Activated naive CD8-positive, alpha-beta T cell treated with anti-CD3 and anti-CD28 coated beads for 36 hours (primary cell): ENCODE results near the gene CCNG2. TPM values are rescaled to one million over a fixed set of nuclear protein-coding genes. Genes with fewer than 3 reads are reported as not detected.

ENCODE experiments used
- DNase-seq: peaks from one replicate; pipeline ENCODE4 v3.0.0; 2021
- H3K27ac Mint-ChIP-seq: one replicate; pipeline ENCODE4 v1.8.0; 2022; ENCODE audit warnings: mild to moderate bottlenecking, moderate library complexity, mixed read lengths
- H3K27me3 Mint-ChIP-seq: one replicate; pipeline ENCODE4 v1.8.0; 2022; ENCODE audit warnings: mild to moderate bottlenecking, mixed read lengths
- H3K36me3 Mint-ChIP-seq: one replicate; pipeline ENCODE4 v1.8.0; 2021; ENCODE audit warnings: mild to moderate bottlenecking, mixed read lengths
- H3K4me1 Mint-ChIP-seq: one replicate; pipeline ENCODE4 v1.8.0; 2021; ENCODE audit warnings: mixed read lengths
- H3K4me3 Mint-ChIP-seq: one replicate; pipeline ENCODE4 v1.8.0; 2022; ENCODE audit warnings: mild to moderate bottlenecking, moderate library complexity, mixed read lengths
- H3K9me3 Mint-ChIP-seq: one replicate; pipeline ENCODE4 v1.8.0; 2022; ENCODE audit warnings: mixed read lengths
- total RNA-seq, 2 experiments: library from RNA; stranded (reverse); gene quantifications; one replicate each; pipeline ENCODE4 v1.2.3, GENCODE V29; 2021

The CCNG2 gene
- total RNA-seq, 2 experiments from 2014 or later: 17.4 to 18.7 TPM

DNA sequence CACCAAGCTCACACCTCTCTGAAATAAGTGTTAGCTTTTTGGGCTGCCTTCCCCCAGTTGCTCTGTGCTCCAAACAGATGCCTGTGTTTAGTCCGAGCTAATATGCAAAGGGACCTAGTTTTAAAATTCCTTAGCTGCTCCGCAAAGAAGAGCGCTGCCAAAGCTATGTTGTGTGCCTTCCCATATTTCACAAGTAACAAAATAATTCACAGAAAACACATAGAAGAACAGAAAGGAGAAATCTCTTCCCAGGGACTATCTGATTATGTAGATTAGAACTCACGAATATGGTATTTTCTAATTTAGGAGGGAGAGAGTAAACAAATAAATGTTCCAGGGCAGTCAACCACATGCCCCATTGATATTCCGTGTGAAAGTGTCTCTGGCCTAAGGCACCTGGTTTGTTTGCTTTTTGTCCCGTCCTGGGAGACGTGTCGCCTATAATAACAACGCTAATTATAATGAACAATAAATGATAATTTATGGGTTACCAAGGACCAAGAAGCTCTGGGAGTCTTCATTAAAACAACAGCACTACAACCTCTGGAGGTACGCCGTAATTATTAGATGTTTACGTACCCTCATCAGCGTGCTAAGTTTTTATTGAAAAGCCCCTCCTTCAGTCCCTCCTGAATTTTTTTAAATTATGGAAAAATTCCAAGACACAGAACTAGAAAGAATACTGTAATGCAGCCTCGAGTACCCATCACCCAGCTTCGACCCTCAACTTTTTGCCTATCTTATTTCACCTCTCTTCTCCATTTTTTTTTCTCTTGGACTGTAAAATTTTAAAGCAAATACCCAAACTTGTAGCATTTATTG lies 1.2 kb upstream of the CCNG2 start:
- Mint-ChIP-seq H3K36me3 (peaks cover 3% of the 10 kb centered on the region), H3K4me1 (peaks cover 23% of the 10 kb centered on the region), H3K27ac (peak overlapping the region; percentile 97), H3K27me3 (no peaks in the 10 kb centered on the region), H3K4me3 (peak overlapping the region; percentile 98), H3K9me3 (no peaks in the 10 kb centered on the region)
- DNase-seq: no peak

DNA sequence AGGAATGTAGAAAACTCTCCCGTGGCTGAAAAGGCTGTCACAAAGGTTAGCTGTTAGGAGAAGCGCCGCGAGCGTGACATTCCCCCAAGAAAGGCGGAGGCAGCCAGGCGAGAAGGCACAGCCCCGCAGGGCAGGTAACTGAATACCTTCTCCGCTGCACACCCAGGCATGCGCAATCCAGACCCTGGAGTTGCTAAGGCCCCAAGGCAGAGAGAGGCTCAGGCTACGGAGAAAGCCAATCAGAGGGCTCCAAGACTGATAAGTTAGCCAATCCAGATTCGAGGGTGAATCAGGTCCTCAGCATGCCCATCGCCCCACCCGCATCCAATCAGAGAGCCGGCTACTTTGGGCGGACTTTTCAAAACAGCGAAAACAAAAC lies 485 bp upstream of the CCNG2 start:
- DNase-seq: peak; percentile 91
- Mint-ChIP-seq H3K4me3 (peak overlapping the region; percentile 98), H3K27me3 (no peaks in the 10 kb centered on the region), H3K4me1 (peaks cover 23% of the 10 kb centered on the region), H3K27ac (peak overlapping the region; percentile 97), H3K36me3 (peaks cover 3% of the 10 kb centered on the region), H3K9me3 (no peaks in the 10 kb centered on the region)

DNA sequence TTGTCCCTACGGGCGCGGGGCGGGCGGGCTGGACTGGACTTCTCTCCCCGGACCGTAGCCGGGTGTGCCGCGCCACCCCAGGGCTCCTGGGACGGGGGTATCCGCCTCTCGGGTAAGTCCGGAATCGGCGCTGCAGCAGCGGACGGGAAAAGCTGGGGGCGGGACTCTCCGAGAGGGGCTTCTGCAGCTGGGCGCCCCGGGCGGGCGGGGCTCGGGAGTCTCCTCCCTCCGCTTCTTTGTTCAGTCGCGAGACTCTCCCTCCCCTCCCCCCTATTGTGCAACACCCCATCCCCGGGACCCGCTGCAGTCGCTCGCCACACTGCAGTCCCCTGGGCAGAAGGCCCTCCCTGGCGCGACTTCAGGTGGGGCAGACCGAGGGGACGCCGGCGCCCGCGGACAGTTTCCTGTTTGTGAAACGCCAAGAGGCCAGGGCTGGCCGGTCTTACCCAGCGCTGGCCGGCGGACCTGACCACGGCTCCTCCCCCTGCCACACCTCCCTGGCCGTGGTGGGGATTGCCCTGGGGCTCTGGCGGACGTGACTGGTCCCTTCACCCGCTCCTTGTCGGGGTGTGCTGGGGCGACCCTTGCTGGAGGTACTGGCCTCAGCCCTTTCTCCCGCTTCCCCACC lies 966 bp downstream of the CCNG2 start:
- Mint-ChIP-seq H3K27me3 (no peaks in the 10 kb centered on the region), H3K4me1 (peaks cover 24% of the 10 kb centered on the region), H3K4me3 (peak overlapping the region; percentile 98)

DNA sequence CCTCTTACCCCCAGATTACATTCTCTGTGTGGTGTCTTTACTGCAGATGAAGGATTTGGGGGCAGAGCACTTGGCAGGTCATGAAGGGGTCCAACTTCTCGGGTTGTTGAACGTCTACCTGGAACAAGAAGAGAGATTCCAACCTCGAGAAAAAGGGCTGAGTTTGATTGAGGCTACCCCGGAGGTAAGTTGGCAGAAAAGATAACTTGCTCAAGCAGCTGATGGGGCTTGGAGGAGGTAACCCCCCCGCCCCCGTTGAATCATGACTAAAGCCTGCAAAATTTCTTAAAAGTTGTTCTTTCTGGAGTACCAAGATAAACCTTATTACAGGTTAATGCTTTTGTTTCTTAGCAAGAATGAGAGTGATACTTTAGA lies 1.5 kb downstream of the CCNG2 start:
- peak overlapping the region; percentile 98 for H3K4me3 Mint-ChIP-seq
- peaks cover 13% of the 10 kb centered on the region for H3K36me3 Mint-ChIP-seq
- no peak overlapping the region for H3K27ac Mint-ChIP-seq
- no peak for DNase-seq
- peaks cover 27% of the 10 kb centered on the region for H3K4me1 Mint-ChIP-seq
- no peaks in the 10 kb centered on the region for H3K9me3 Mint-ChIP-seq
- no peaks in the 10 kb centered on the region for H3K27me3 Mint-ChIP-seq

More for the DNA sequence above, 966 bp downstream of the CCNG2 start:
- H3K36me3 Mint-ChIP-seq: peaks cover 10% of the 10 kb centered on the region
- no peaks in the 10 kb centered on the region for H3K9me3 Mint-ChIP-seq
- H3K27ac Mint-ChIP-seq: no peak overlapping the region
- DNase-seq: peak; percentile 81

DNA sequence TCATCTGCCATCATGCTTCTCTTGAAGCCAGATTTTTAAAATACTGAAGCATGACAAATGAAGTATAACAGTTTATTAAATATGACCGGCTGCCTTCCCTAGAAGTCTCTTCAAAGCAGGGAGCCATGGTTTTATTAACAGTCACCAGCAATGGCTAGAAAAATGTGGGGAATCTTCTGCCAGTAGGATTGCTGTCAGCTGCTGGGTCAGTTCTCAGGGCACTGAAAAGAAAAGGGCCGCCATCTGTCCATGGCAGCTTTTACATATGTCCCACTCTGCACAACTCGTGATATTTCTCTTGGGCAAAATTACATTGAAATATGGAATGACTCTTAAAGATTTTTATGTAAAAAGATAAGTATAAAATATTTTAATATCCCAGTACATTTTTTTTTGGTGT lies 2.8 kb downstream of the CCNG2 start:
- Mint-ChIP-seq H3K9me3 (no peaks in the 10 kb centered on the region), H3K4me1 (peaks cover 26% of the 10 kb centered on the region), H3K27me3 (no peaks in the 10 kb centered on the region), H3K4me3 (no peak overlapping the region), H3K27ac (no peak overlapping the region), H3K36me3 (peaks cover 13% of the 10 kb centered on the region)
- no peak for DNase-seq

DNA sequence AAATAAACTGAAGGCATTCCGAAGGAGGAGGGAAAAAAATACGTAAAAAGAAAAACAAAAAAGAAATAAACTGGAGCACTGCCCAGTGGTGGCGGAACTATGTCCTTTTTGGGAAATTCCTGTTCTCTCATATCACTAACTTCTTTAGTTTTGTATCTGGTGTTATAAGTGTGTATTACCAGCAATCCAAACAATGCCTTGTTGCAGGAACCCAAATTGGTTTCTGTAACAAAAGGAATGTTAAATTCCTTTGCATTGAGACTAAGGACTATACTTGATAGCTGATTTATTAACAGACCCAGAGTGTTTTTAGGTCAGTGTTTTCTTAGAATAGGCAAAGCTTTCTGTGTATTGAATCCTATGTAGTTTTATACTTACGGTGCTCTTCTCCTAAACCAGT lies 6.6 kb downstream of the CCNG2 start:
- H3K36me3 Mint-ChIP-seq: peaks cover 15% of the 10 kb centered on the region
- H3K4me3 Mint-ChIP-seq: no peak overlapping the region
- DNase-seq: no peak
- no peak overlapping the region for H3K27ac Mint-ChIP-seq
- H3K4me1 Mint-ChIP-seq: peaks cover 11% of the 10 kb centered on the region
- no peaks in the 10 kb centered on the region for H3K9me3 Mint-ChIP-seq
- H3K27me3 Mint-ChIP-seq: no peaks in the 10 kb centered on the region

DNA sequence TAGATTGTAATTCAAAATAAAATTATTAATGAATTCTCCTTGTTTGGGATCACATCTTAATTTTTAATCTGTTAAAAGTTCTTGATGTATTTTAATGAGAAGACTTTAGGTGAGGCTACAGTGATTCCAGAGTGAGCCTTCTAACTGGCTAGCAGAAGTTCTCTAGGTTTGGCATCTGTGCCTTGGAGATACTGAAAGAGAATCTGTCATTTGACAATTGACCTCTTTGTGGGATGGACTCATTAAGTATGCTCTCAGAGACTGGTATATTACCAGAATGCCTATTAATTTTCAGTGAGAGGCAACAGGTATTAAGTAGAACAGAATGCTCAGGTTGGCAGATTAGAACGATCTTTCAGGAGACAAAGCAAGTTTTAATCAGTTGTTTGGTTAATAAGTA lies 10.2 kb downstream of the CCNG2 start:
- Mint-ChIP-seq H3K4me1 (peaks cover 9% of the 10 kb centered on the region), H3K4me3 (no peak overlapping the region), H3K27ac (no peak overlapping the region), H3K27me3 (no peaks in the 10 kb centered on the region), H3K9me3 (no peaks in the 10 kb centered on the region), H3K36me3 (peaks cover 12% of the 10 kb centered on the region)
- no peak for DNase-seq

DNA sequence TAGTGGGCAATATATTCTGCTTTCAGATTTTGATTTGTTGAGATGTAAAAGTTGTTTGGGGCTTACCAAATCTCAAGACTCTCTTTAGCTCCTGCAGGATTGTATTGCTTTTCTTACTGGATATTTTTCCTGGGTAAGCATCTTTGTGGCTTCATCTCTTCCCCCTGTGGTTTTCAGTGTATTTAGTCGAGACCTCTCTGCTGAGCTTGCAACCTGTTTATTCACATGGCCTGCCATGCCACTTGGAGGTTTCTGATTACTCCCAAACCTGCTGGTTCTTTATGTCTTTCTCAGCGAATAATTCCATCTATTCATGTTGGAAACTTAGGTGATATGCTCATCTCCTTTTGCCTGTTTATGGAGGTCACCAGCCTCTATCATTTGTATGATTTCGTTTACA lies 10.9 kb downstream of the CCNG2 start:
- Mint-ChIP-seq H3K4me3 (no peak overlapping the region), H3K9me3 (no peaks in the 10 kb centered on the region), H3K4me1 (peaks cover 9% of the 10 kb centered on the region), H3K27me3 (no peaks in the 10 kb centered on the region), H3K27ac (no peak overlapping the region), H3K36me3 (peaks cover 10% of the 10 kb centered on the region)
- DNase-seq: no peak

DNA sequence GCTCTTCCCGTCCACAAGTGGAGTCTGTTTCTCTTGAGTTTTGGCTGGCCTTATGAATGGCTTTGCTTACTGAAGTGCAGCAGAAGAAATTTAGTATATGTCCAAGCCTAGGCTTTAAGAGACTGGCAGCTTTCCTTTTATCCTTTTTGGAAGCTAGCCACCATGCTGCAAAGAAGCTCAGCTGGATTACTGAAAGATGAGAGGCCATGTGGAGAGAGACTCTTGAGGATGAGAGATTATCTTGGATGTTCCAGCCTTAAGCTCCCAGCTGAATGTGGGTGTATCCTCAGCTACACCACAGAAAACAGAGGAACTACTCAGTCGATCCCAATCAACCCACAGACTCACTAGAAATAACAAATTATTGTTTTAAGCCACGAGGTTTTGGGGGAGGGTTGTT lies 12.5 kb downstream of the CCNG2 start:
- Mint-ChIP-seq H3K4me3 (no peak overlapping the region), H3K36me3 (peaks cover 6% of the 10 kb centered on the region), H3K9me3 (no peaks in the 10 kb centered on the region), H3K27ac (no peak overlapping the region), H3K4me1 (peaks cover 4% of the 10 kb centered on the region), H3K27me3 (no peaks in the 10 kb centered on the region)
- DNase-seq: no peak

DNA sequence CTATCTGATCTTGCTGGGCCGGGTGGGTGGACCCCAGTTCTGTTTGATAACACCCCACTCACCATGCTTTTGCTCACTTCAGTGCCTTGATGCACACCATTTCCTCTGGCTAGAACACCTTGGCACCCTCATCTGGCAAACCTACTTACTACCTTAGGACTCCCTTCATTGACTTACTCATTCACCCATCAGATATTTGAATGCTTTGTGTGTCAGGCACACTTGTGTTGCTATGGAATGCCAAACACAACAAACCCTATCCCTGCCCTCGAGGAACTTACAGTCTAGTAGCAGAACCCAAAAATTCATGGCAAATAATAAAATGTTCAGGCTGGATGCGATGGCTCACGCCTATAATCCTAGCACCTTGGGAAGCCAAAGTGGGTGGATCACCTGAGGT lies 13.9 kb downstream of the CCNG2 start:
- H3K4me3 Mint-ChIP-seq: no peak overlapping the region
- peaks cover 4% of the 10 kb centered on the region for H3K36me3 Mint-ChIP-seq
- no peaks in the 10 kb centered on the region for H3K27me3 Mint-ChIP-seq
- H3K27ac Mint-ChIP-seq: no peak overlapping the region
- DNase-seq: no peak
- no peaks in the 10 kb centered on the region for H3K9me3 Mint-ChIP-seq
- H3K4me1 Mint-ChIP-seq: no peaks in the 10 kb centered on the region

DNA sequence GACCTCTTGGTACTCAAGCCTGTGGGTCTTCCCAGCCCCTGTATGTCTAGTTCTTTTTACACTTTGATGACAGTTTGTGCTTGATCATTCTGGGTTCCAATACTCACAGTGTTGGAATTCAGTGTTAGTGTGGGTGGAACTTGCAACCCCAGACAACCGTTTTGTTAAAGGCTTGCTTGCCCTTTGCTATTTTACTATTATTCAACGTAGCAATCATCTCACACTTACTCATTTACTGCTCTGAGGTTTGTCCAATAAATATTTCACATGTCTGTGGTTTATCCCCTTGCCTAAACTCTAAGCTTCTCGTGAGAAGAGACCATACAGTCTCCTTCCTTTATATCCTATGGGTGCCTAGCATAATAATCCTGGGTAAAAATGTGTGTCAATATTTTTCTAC lies 15.3 kb downstream of the CCNG2 start:
- Mint-ChIP-seq H3K4me1 (no peaks in the 10 kb centered on the region), H3K27me3 (no peaks in the 10 kb centered on the region), H3K4me3 (no peak overlapping the region), H3K9me3 (no peaks in the 10 kb centered on the region), H3K36me3 (peaks cover 4% of the 10 kb centered on the region), H3K27ac (no peak overlapping the region)
- DNase-seq: no peak

DNA sequence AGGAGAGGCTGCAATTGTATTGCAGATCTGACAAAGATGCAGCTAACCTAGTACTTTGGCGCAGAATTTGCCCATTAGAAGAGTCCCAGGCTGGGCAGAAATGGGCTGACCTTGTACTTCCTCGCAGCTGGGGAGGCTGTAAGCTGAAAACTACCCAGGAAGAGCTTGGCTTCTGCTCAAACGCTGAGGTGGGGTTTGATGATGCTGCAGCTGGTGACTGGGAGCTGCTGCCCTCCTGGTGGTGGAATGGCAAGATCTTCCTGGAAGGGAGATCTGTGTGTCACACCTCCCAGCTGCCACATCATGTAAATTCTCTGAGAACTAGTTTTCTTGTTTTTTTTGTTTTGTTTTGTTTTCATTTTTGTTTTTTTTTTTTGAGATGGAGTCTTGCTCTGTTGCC lies 17.4 kb downstream of the CCNG2 start:
- Mint-ChIP-seq H3K36me3 (peaks cover 4% of the 10 kb centered on the region), H3K27ac (no peak overlapping the region), H3K4me3 (no peak overlapping the region), H3K9me3 (no peaks in the 10 kb centered on the region), H3K27me3 (no peaks in the 10 kb centered on the region), H3K4me1 (no peaks in the 10 kb centered on the region)
- DNase-seq: no peak

DNA sequence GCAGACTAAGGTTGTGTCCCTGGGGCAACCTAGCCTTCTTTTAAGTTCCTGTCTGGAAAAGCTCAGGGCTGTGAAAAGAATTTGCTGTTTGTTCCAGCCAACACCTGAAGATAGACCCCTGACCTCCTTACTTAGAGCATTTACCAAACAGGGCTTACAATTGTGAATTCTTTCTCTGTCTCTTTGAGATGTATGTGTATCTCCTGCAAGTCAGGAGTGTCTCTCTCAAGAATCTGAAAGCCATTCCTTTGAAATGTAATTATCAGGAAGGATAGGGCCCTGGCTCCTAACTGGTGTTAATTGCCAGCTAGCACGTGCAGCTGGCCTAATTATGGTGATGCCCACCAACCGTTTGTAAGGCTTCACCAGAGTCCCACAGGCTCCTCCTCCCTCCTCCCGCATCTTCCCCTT lies 18.2 kb downstream of the CCNG2 start:
- no peaks in the 10 kb centered on the region for H3K4me1 Mint-ChIP-seq
- H3K4me3 Mint-ChIP-seq: no peak overlapping the region
- no peak overlapping the region for H3K27ac Mint-ChIP-seq
- DNase-seq: no peak
- H3K27me3 Mint-ChIP-seq: no peaks in the 10 kb centered on the region
- H3K36me3 Mint-ChIP-seq: peaks cover 4% of the 10 kb centered on the region
- no peaks in the 10 kb centered on the region for H3K9me3 Mint-ChIP-seq

DNA sequence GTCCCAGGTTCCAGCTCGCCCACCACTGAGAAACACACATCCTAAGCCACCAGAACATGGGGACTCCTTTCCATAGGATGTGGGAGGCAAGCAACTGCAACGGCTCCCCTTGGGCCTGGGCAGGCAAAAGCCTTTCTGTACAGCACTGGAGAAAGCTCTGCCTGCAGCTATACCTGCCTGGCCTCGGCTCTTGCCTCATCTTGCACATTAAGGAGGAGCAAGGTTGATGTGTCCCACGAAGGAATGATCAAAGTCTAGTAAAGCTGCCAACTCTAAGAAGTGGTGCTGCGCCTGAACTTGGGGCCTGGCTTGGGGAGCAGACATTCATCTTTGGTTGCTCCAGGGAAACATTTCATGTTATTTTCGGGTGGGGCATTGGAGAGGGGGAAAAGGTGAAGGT lies 19.6 kb downstream of the CCNG2 start:
- H3K36me3 Mint-ChIP-seq: no peaks in the 10 kb centered on the region
- H3K27ac Mint-ChIP-seq: no peak overlapping the region
- H3K9me3 Mint-ChIP-seq: no peaks in the 10 kb centered on the region
- DNase-seq: no peak
- no peaks in the 10 kb centered on the region for H3K4me1 Mint-ChIP-seq
- H3K27me3 Mint-ChIP-seq: no peaks in the 10 kb centered on the region
- H3K4me3 Mint-ChIP-seq: no peak overlapping the region

DNA sequence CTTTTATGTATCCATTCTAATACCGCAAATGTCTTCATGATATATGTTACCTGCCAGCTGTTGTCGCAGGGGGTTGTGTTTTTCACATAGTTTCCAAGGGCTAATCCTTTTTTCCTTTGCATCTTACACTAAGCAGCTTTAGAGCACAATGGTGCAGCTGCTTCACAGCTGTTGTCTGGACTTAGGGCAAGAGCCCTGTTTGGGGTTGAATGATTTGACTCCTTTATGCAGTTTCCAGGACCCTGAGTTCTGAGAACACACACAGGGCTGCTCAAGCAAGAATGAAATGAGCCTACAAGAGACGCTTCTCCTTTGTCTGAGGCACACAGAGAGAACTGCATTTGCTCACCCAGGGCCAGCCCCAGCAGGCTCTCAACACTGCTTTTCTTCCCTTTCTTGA lies 20.2 kb downstream of the CCNG2 start:
- H3K27me3 Mint-ChIP-seq: no peaks in the 10 kb centered on the region

DNA sequence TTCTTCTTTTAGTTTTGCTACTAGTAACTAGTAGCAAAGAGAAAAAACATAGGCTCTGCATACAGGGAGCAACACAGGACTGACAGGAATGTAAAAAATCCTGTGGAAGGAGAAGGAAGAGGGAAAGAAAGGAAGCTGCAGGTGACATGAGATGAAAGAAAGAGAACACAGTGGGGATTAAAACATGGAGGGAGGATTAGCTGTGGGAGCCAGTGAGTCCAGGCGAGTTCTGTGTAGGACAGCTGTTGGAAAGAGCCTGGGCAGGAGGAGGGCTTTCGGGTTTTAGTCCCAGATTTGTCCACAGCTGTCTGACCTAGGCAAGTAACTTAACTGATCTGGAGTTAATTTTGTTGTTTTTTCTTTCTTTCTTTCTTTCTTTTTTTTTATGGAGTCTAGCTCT lies 21.6 kb downstream of the CCNG2 start:
- H3K27ac Mint-ChIP-seq: no peak overlapping the region

More for the DNA sequence above, 20.2 kb downstream of the CCNG2 start:
- Mint-ChIP-seq H3K4me1 (no peaks in the 10 kb centered on the region), H3K27ac (no peak overlapping the region), H3K4me3 (no peak overlapping the region), H3K36me3 (no peaks in the 10 kb centered on the region), H3K9me3 (no peaks in the 10 kb centered on the region)
- DNase-seq: no peak

More for the DNA sequence above, 21.6 kb downstream of the CCNG2 start:
- H3K36me3 Mint-ChIP-seq: no peaks in the 10 kb centered on the region
- H3K27me3 Mint-ChIP-seq: no peaks in the 10 kb centered on the region
- DNase-seq: no peak
- H3K4me1 Mint-ChIP-seq: no peaks in the 10 kb centered on the region
- H3K9me3 Mint-ChIP-seq: no peaks in the 10 kb centered on the region
- H3K4me3 Mint-ChIP-seq: no peak overlapping the region
